GM21423 (cell line): ENCODE results near the gene TRDMT1.

ENCODE experiments used
- ATAC-seq: cut with Tn5 transposase; IDR thresholded peaks from one replicate; pipeline ENCODE4 v1.9.1; 2021; ENCODE audit warnings: mild to moderate bottlenecking, moderate library complexity; ENCODE audit not compliant: unreplicated experiment

TRDMT1 gene

GRCh38 chr10:17177014-17177413, 24.5 kb downstream of the TRDMT1 start:
- no peak for ATAC-seq

- ATAC-seq = no peak
Measured at GRCh38 chr10:17176091-17176490, 25.4 kb downstream of the TRDMT1 start.

- ATAC-seq = no peak
Measured at GRCh38 chr10:17175551-17175950, 25.9 kb downstream of the TRDMT1 start.

GRCh38 chr10:17174626-17175025, 26.8 kb downstream of the TRDMT1 start:
- no peak for ATAC-seq

GRCh38 chr10:17171141-17171641, 30.3 kb downstream of the TRDMT1 start:
- ATAC-seq = no peak

GRCh38 chr10:17169803-17170202, 31.7 kb downstream of the TRDMT1 start:
- no peak for ATAC-seq

GRCh38 chr10:17166699-17167098, 34.8 kb downstream of the TRDMT1 start:
- ATAC-seq = no peak

- no peak for ATAC-seq
Measured at GRCh38 chr10:17162828-17163227, 38.6 kb downstream of the TRDMT1 start.

GRCh38 chr10:17161775-17162174, 39.7 kb downstream of the TRDMT1 start:
- no peak for ATAC-seq

GRCh38 chr10:17157024-17157423, 44.4 kb downstream of the TRDMT1 start:
- no peak for ATAC-seq

GRCh38 chr10:17155826-17156225, 45.6 kb downstream of the TRDMT1 start:
- ATAC-seq = no peak

GRCh38 chr10:17154116-17154515, 47.4 kb downstream of the TRDMT1 start:
- ATAC-seq = no peak

GRCh38 chr10:17153321-17153720, 48.2 kb downstream of the TRDMT1 start:
- no peak for ATAC-seq

GRCh38 chr10:17151716-17152115, 49.8 kb downstream of the TRDMT1 start:
- ATAC-seq = no peak

- no peak for ATAC-seq
Measured at GRCh38 chr10:17147884-17148489, 53.5 kb downstream of the TRDMT1 start.

GRCh38 chr10:17146892-17147291, 54.6 kb downstream of the TRDMT1 start:
- no peak for ATAC-seq

- ATAC-seq = no peak
Measured at GRCh38 chr10:17145239-17145638, 56.2 kb downstream of the TRDMT1 start.

GRCh38 chr10:17144757-17145156, 56.7 kb downstream of the TRDMT1 start:
- ATAC-seq = no peak

GRCh38 chr10:17144032-17144431, 57.4 kb downstream of the TRDMT1 start:
- ATAC-seq = no peak

GRCh38 chr10:17143055-17143690, 58.3 kb downstream of the TRDMT1 start:
- ATAC-seq = no peak

- ATAC-seq = no peak
Measured at GRCh38 chr10:17141504-17142229, 59.8 kb downstream of the TRDMT1 start.

- ATAC-seq = no peak
Measured at GRCh38 chr10:17140386-17140761, 61.1 kb downstream of the TRDMT1 start.
